Tibial nerve (tissue), 4 donors: ENCODE results near the gene ILF3.
"Not testable (repeated sequence)": the region's sequence is repeated elsewhere in the genome, so short reads cannot be mapped to it uniquely, and the experiment has no call there.

Experiments
- EP300 ChIP-seq, 2 donors: sonication (generic); formaldehyde crosslinking; IDR thresholded peaks; one replicate each; pipeline ENCODE4 v1.6.1; 2017; ENCODE audit warnings: antibody characterized with exemption in 2 of 2, mild to moderate bottlenecking in 1 of 2
- POLR2A ChIP-seq, 2 donors: fragments of 450-650 bp; IDR thresholded peaks; one replicate each; pipeline ENCODE4 v1.6.1; 2017; ENCODE audit warnings: antibody characterized with exemption in 2 of 2, mild to moderate bottlenecking in 2 of 2, moderate library complexity in 2 of 2
- TF ChIP-seq, protein P1 (sequence below), 5 experiments: fragments of 200-600 bp in 3 of 5; fragments of 450-650 bp in 2 of 5; sonication (generic) in 3 of 5; IDR thresholded peaks; one replicate each; pipeline ENCODE4 v1.5.1; 2016 to 2019; ENCODE audit warnings: antibody characterized with exemption in 5 of 5, mild to moderate bottlenecking in 3 of 5, moderate library complexity in 2 of 5

DNA sequence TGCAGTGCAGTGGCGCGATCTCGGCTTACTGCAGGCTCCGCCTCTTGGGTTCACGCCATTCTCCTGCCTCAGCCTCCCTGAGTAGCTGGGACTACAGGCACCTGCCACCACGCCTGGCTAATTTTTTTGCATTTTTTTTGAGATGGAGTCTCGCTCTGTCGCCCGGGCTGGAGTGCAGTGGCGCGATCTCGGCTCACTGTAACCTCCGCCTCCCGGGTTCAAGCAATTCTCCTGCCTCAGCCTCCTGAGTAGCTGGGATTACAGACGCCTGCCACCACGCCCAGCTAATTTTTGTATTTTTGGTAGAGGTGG lies 9.1 kb downstream of the ILF3 start:
- TF ChIP-seq, protein P1, sequence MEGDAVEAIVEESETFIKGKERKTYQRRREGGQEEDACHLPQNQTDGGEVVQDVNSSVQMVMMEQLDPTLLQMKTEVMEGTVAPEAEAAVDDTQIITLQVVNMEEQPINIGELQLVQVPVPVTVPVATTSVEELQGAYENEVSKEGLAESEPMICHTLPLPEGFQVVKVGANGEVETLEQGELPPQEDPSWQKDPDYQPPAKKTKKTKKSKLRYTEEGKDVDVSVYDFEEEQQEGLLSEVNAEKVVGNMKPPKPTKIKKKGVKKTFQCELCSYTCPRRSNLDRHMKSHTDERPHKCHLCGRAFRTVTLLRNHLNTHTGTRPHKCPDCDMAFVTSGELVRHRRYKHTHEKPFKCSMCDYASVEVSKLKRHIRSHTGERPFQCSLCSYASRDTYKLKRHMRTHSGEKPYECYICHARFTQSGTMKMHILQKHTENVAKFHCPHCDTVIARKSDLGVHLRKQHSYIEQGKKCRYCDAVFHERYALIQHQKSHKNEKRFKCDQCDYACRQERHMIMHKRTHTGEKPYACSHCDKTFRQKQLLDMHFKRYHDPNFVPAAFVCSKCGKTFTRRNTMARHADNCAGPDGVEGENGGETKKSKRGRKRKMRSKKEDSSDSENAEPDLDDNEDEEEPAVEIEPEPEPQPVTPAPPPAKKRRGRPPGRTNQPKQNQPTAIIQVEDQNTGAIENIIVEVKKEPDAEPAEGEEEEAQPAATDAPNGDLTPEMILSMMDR (IDR thresholded peaks at IDR 0.05), result not testable (repeated sequence)
- TF ChIP-seq POLR2A, EP300 (IDR thresholded peaks at IDR 0.05): not testable (repeated sequence)
